H1 (cell line): ENCODE measurements around the gene AIG1. TPM values are rescaled to one million over a fixed set of nuclear protein-coding genes. Genes with fewer than 3 reads are reported as not detected.

Source experiments
- CTCF ChIA-PET: fragments of 300-600 bp; sonication (Branson Sonifier 250); formaldehyde crosslinking; loops from one replicate; lab custom pipeline; 2021; ENCODE audit not compliant: partially characterized antibody; lab: Charles Lee
- POLR2A ChIA-PET: fragments of 300-600 bp; sonication (Branson Sonifier 250); formaldehyde crosslinking; loops from one replicate; lab custom pipeline; 2021; ENCODE audit warnings: inconsistent platforms; ENCODE audit not compliant: partially characterized antibody; lab: Charles Lee
- DNase-seq, 2 experiments: peaks; one replicate each; pipeline versions ENCODE4 v3.0.0 to v3.0.0-alpha.2; 2010 to 2022; ENCODE audit warnings: low spot score in 2 of 2, low read depth in 1 of 2, mixed read lengths in 1 of 2
- FAIRE-seq: peaks from 2 replicates; lab custom pipeline; 2011; peaks lifted over from hg19 to GRCh38; lab: Jason Lieb, UNC
- H2AFZ ChIP-seq: 2 replicates; pipeline ENCODE4 v1.8.1; 2012; ENCODE audit warnings: low read length, inconsistent platforms
- H2AK5ac ChIP-seq: 2 replicates; pipeline ENCODE4 v1.6.1; 2013; ENCODE audit warnings: low read depth, low read length
- H2BK120ac ChIP-seq: replicated peaks from 2 replicates; pipeline ENCODE3; 2013; ENCODE audit warnings: low read depth, low read length, inconsistent platforms
- H2BK12ac ChIP-seq: 2 replicates; pipeline ENCODE4 v1.6.1; 2013; ENCODE audit warnings: low read depth, low read length
- H2BK15ac ChIP-seq: 2 replicates; pipeline ENCODE4 v1.6.1; 2013; ENCODE audit warnings: low read length
- H2BK20ac ChIP-seq: 2 replicates; pipeline ENCODE4 v1.6.1; 2013; ENCODE audit warnings: low read length
- H2BK5ac ChIP-seq: 2 replicates; pipeline ENCODE4 v1.6.1; 2013; ENCODE audit warnings: low read depth, low read length
- H3K14ac ChIP-seq: 2 replicates; pipeline ENCODE4 v1.6.1; 2013; ENCODE audit warnings: inconsistent platforms; ENCODE audit not compliant: insufficient read length
- H3K18ac ChIP-seq: 2 replicates; pipeline ENCODE4 v1.6.1; 2013; ENCODE audit warnings: low read length; ENCODE audit errors: extremely low read depth
- H3K23ac ChIP-seq: 2 replicates; pipeline ENCODE4 v1.6.1; 2013; ENCODE audit warnings: inconsistent platforms; ENCODE audit not compliant: insufficient read length
- H3K23me2 ChIP-seq: 2 replicates; pipeline ENCODE4 v1.6.1; 2013; ENCODE audit warnings: low read depth, low read length
- H3K27ac ChIP-seq: 2 replicates; pipeline ENCODE4 v1.6.1; 2011; ENCODE audit warnings: low read depth, low read length, inconsistent platforms
- H3K27me3 ChIP-seq, 4 experiments: replicated peaks in 1 of 4; 1 replicate in 1 of 4; 2 replicates in 3 of 4; pipeline versions ENCODE4 v1.6.1 to v1.8.1; 2011 to 2013; ENCODE audit warnings: low read length in 3 of 4, mild to moderate bottlenecking in 3 of 4, inconsistent platforms in 2 of 4, mixed read lengths in 2 of 4, moderate library complexity in 1 of 4; ENCODE audit not compliant: control insufficient read depth in 3 of 4, insufficient read depth in 3 of 4; ENCODE audit errors: extremely low read depth in 1 of 4
- H3K36me3 ChIP-seq, 4 experiments: 2 replicates each; pipeline versions ENCODE4 v1.6.1 to v1.8.1; 2011 to 2013; ENCODE audit warnings: mild to moderate bottlenecking in 4 of 4, low read length in 3 of 4, moderate library complexity in 2 of 4, control low read depth in 1 of 4, inconsistent platforms in 1 of 4; ENCODE audit not compliant: insufficient read depth in 4 of 4, control insufficient read depth in 2 of 4
- H3K4ac ChIP-seq: replicated peaks from 2 replicates; pipeline ENCODE3; 2013; ENCODE audit warnings: low read length, low read depth, mixed read lengths, inconsistent platforms; ENCODE audit not compliant: insufficient read length
- H3K4me1 ChIP-seq, 4 experiments: replicated peaks in 1 of 4; 1 replicate in 1 of 4; 2 replicates in 3 of 4; pipeline versions ENCODE4 v1.6.1 to v1.8.1; 2011 to 2013; ENCODE audit warnings: low read length in 3 of 4, inconsistent platforms in 2 of 4, mixed read lengths in 1 of 4; ENCODE audit not compliant: insufficient read depth in 4 of 4, control insufficient read depth in 3 of 4
- H3K4me2 ChIP-seq, 2 experiments: 2 replicates each; pipeline versions ENCODE4 v1.6.1 to v1.8.1; 2011 to 2013; ENCODE audit warnings: low read depth in 2 of 2, low read length in 2 of 2, control low read depth in 1 of 2, inconsistent platforms in 1 of 2, mild to moderate bottlenecking in 1 of 2; ENCODE audit not compliant: insufficient read depth in 1 of 2
- H3K4me3 ChIP-seq, 4 experiments: fragments of 200-600, 300-600 bp in 1 of 4; sonication (generic), shearing (Covaris generic), sonication (Bioruptor Twin) in 1 of 4; 2 replicates each; pipeline versions ENCODE4 v1.5.1 to v1.8.1; 2011 to 2016; ENCODE audit warnings: low read length in 4 of 4, low read depth in 3 of 4, control low read depth in 2 of 4, inconsistent platforms in 2 of 4, mild to moderate bottlenecking in 2 of 4, mixed read lengths in 1 of 4, moderate library complexity in 1 of 4; ENCODE audit not compliant: insufficient read depth in 2 of 4; ENCODE audit errors: extremely low read depth in 1 of 4
- H3K56ac ChIP-seq: replicated peaks from 2 replicates; pipeline ENCODE3; 2013; ENCODE audit warnings: low read depth, mild to moderate bottlenecking, mixed read lengths, low read length, inconsistent platforms; ENCODE audit not compliant: insufficient read length
- H3K79me1 ChIP-seq: 2 replicates; pipeline ENCODE4 v1.6.1; 2013; ENCODE audit warnings: low read depth, low read length, control low read depth
- H3K79me2 ChIP-seq, 2 experiments: 2 replicates each; pipeline versions ENCODE4 v1.6.1 to v1.8.1; 2012 to 2013; ENCODE audit warnings: low read length in 2 of 2, mild to moderate bottlenecking in 2 of 2, inconsistent platforms in 1 of 2; ENCODE audit not compliant: insufficient read depth in 2 of 2, control insufficient read depth in 1 of 2
- H3K9ac ChIP-seq, 4 experiments: replicated peaks in 1 of 4; 1 replicate in 1 of 4; 2 replicates in 3 of 4; pipeline versions ENCODE4 v1.6.1 to v1.8.1; 2011 to 2013; ENCODE audit warnings: low read depth in 3 of 4, low read length in 3 of 4, control low read depth in 2 of 4, mild to moderate bottlenecking in 2 of 4, moderate library complexity in 2 of 4, inconsistent platforms in 1 of 4; ENCODE audit errors: extremely low read depth in 1 of 4
- H3K9me3 ChIP-seq, 2 experiments: 2 replicates each; pipeline versions ENCODE4 v1.6.1 to v1.8.1; 2012 to 2013; ENCODE audit warnings: mild to moderate bottlenecking in 2 of 2, moderate library complexity in 2 of 2, control low read depth in 1 of 2, inconsistent platforms in 1 of 2, low read depth in 1 of 2, low read length in 1 of 2, mixed read lengths in 1 of 2; ENCODE audit not compliant: insufficient read depth in 2 of 2
- H4K20me1 ChIP-seq, 2 experiments: replicated peaks in 1 of 2; 2 replicates each; pipeline versions ENCODE3 to v1.8.1; 2011 to 2013; ENCODE audit warnings: inconsistent platforms in 2 of 2, low read length in 2 of 2, mild to moderate bottlenecking in 1 of 2; ENCODE audit not compliant: insufficient read depth in 2 of 2, control insufficient read depth in 1 of 2
- H4K5ac ChIP-seq: 2 replicates; pipeline ENCODE4 v1.6.1; 2013; ENCODE audit warnings: low read length, low read depth, mixed read lengths, inconsistent platforms; ENCODE audit not compliant: insufficient read length
- H4K8ac ChIP-seq: 2 replicates; pipeline ENCODE4 v1.8.0; 2013; ENCODE audit warnings: mild to moderate bottlenecking, moderate library complexity, low read length, inconsistent platforms; ENCODE audit not compliant: insufficient read depth; ENCODE audit errors: extremely low read depth
- H4K91ac ChIP-seq: replicated peaks from 2 replicates; pipeline ENCODE3; 2013; ENCODE audit warnings: low read length, mixed read lengths, inconsistent platforms; ENCODE audit not compliant: insufficient read length
- JUN ChIP-seq: IDR thresholded peaks from 2 replicates; pipeline ENCODE4 v1.6.1; 2011; ENCODE audit warnings: low read depth, mild to moderate bottlenecking, improper control_type of control experiment, low read length
- WGBS, 2 experiments: shearing (Covaris generic) in 1 of 2; methylation state at CpG; one replicate each; pipeline versions ENCODE4 v1.1.6 to v1.1.7; 2013 to 2015; ENCODE audit warnings: low lambda C conversion rate in 2 of 2, mixed read lengths in 2 of 2, inconsistent platforms in 1 of 2, low coverage in 1 of 2, missing lambda C conversion rate in 1 of 2; ENCODE audit not compliant: insufficient replicate concordance in 2 of 2, insufficient coverage in 1 of 2, insufficient read length in 1 of 2; ENCODE audit errors: extremely low coverage in 1 of 2, missing lambda C conversion rate in 1 of 2; 5-methylcytosine and 5-hydroxymethylcytosine counted together
- polyA plus RNA-seq, 7 experiments: library from polyadenylated mRNA; depleted of rRNA in 3 of 7; stranded (reverse) in 5 of 7; unstranded in 2 of 7; fragments of >200 nt in 5 of 7; fragments of 200-250 nt in 2 of 7; gene quantifications; 1 replicate in 5 of 7; 2 replicates in 1 of 7; 4 replicates in 1 of 7; pipeline versions ENCODE4 v1.2.1 to v1.2.3, GENCODE V29; 2011 to 2013; ENCODE audit warnings: missing spikeins in 2 of 7, mixed read lengths in 2 of 7
- total RNA-seq: library from RNA; stranded (reverse); fragmentation: NEBNext Ultra II Directional; extraction: Animal tissue kit (Norgen Biotek cat#: 25700); gene quantifications from 2 replicates; pipeline ENCODE4 v1.2.1, GENCODE V29; 2021
- TF ChIP-seq, protein P1 (sequence below): IDR thresholded peaks from 2 replicates; pipeline ENCODE4 v1.6.1; 2011; ENCODE audit warnings: low read depth, mild to moderate bottlenecking, low read length; ENCODE audit not compliant: insufficient read depth

AIG1 gene
- total and polyA plus RNA-seq, 2 of the 8 experiments (the other 6 are each of a cell fraction or from before 2014, with no cell fraction given): 56.6 to 58.4 TPM

GRCh38 chr6:143195349-143195845 lies 134.7 kb downstream of the AIG1 start:
- Histone ChIP-seq H3K9me3 (no peaks in the 10 kb centered on the region), H2AFZ (no peak overlapping the region), H4K20me1 (no peaks in the 10 kb centered on the region), H3K4me3 (no peak overlapping the region), H3K27me3 (no peaks in the 10 kb centered on the region), H3K79me1 (no peaks in the 10 kb centered on the region), H3K36me3 (no peaks in the 10 kb centered on the region; a peak in 1 of 8 replicates), H3K9ac (no peak overlapping the region), H2BK5ac (no peak overlapping the region), H3K4me2 (no peak overlapping the region), H3K27ac (no peak overlapping the region), H3K4me1 (no peaks in the 10 kb centered on the region; a peak in 1 of 7 replicates), H4K8ac (no peak overlapping the region), H2BK20ac (no peak overlapping the region), H4K5ac (no peak overlapping the region), H2BK120ac (no peak overlapping the region), H3K4ac (no peak overlapping the region), H4K91ac (no peak overlapping the region), H2BK15ac (no peak overlapping the region), H3K56ac (no peak overlapping the region), H2AK5ac (no peak overlapping the region), H3K14ac (no peak overlapping the region), H2BK12ac (no peak overlapping the region), H3K23ac (no peak overlapping the region), H3K18ac (no peak overlapping the region), H3K23me2 (no peaks in the 10 kb centered on the region), H3K79me2 (no peaks in the 10 kb centered on the region)
- FAIRE-seq (no peak), DNase-seq (no peak)
- POLR2A ChIA-PET: no interaction called here
- CTCF ChIA-PET: interaction anchor here (1.5 kb wide), 1 partner anchor 13 kb away, joined by 3 read pairs; no protein-coding TSS in a partner anchor
- 86% methylated on average over 9 of the region's 10 CpGs; no CpG with 5 or more reads in 1 of the 2 experiments for WGBS, 2 experiments
- TF ChIP-seq, protein P1, sequence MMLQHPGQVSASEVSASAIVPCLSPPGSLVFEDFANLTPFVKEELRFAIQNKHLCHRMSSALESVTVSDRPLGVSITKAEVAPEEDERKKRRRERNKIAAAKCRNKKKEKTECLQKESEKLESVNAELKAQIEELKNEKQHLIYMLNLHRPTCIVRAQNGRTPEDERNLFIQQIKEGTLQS: no peak
- TF ChIP-seq JUN: no peak
